Astrocyte (in vitro differentiated cells and primary cell): Measurements from ENCODE around the gene PPFIA3. TPM values are rescaled to one million over a fixed set of nuclear protein-coding genes. Genes with fewer than 3 reads are reported as not detected.
A peak's percentile ranks its signal among the peaks of the same experiment; 100 is the strongest.

ENCODE experiments used
- DNase-seq: peaks from one replicate; pipeline ENCODE4 v3.0.0-alpha.2; 2010; ENCODE audit warnings: low read depth
- FAIRE-seq: peaks from 2 replicates; lab custom pipeline; 2011; peaks lifted over from hg19 to GRCh38; lab: Jason Lieb, UNC
- H2AFZ ChIP-seq: 2 replicates; pipeline ENCODE4 v1.6.0; 2012; ENCODE audit warnings: low read depth, low read length, inconsistent platforms
- H3K27ac ChIP-seq: 2 replicates; pipeline ENCODE4 v1.5.1; 2011; ENCODE audit warnings: low read depth, low read length, inconsistent platforms
- H3K27me3 ChIP-seq: 2 replicates; pipeline ENCODE4 v1.6.0; 2011; ENCODE audit warnings: low read length, inconsistent platforms; ENCODE audit not compliant: insufficient read depth
- H3K36me3 ChIP-seq: 2 replicates; pipeline ENCODE4 v1.5.1; 2011; ENCODE audit warnings: low read length, inconsistent platforms; ENCODE audit not compliant: insufficient read depth
- H3K4me1 ChIP-seq: 2 replicates; pipeline ENCODE4 v1.5.1; 2011; ENCODE audit warnings: low read length, inconsistent platforms; ENCODE audit not compliant: insufficient read depth
- H3K4me2 ChIP-seq: 2 replicates; pipeline ENCODE4 v1.6.0; 2012; ENCODE audit warnings: low read length, inconsistent platforms
- H3K4me3 ChIP-seq: 2 replicates; pipeline ENCODE4 v1.5.1; 2011; ENCODE audit warnings: low read depth, mild to moderate bottlenecking, low read length, inconsistent platforms; ENCODE audit not compliant: insufficient read depth
- H3K79me2 ChIP-seq: 2 replicates; pipeline ENCODE4 v1.6.0; 2012; ENCODE audit warnings: mild to moderate bottlenecking, low read length, inconsistent platforms; ENCODE audit not compliant: insufficient read depth
- H3K9ac ChIP-seq: 2 replicates; pipeline ENCODE4 v1.6.0; 2012; ENCODE audit warnings: mild to moderate bottlenecking, low read length, inconsistent platforms
- H3K9me3 ChIP-seq: 2 replicates; pipeline ENCODE4 v1.5.1; 2012; ENCODE audit warnings: low read depth, mild to moderate bottlenecking, low read length, inconsistent platforms; ENCODE audit not compliant: insufficient read depth
- H4K20me1 ChIP-seq: 2 replicates; pipeline ENCODE4 v1.6.0; 2012; ENCODE audit warnings: low read length, inconsistent platforms; ENCODE audit not compliant: insufficient read depth
- H3K27ac Mint-ChIP-seq: one replicate; pipeline ENCODE4 v1.8.0; 2021; ENCODE audit warnings: mild to moderate bottlenecking, mixed read lengths; ENCODE audit not compliant: unreplicated experiment
- H3K27me3 Mint-ChIP-seq: one replicate; pipeline ENCODE4 v1.8.0; 2021; ENCODE audit warnings: low read depth, mixed read lengths; ENCODE audit not compliant: unreplicated experiment
- H3K36me3 Mint-ChIP-seq: one replicate; pipeline ENCODE4 v1.8.0; 2021; ENCODE audit warnings: low read depth, mixed read lengths; ENCODE audit not compliant: unreplicated experiment
- H3K4me1 Mint-ChIP-seq: one replicate; pipeline ENCODE4 v1.8.0; 2021; ENCODE audit warnings: low read depth, mixed read lengths; ENCODE audit not compliant: unreplicated experiment
- H3K4me3 Mint-ChIP-seq: one replicate; pipeline ENCODE4 v1.8.0; 2021; ENCODE audit warnings: mild to moderate bottlenecking, moderate library complexity, mixed read lengths; ENCODE audit not compliant: unreplicated experiment
- H3K9me3 Mint-ChIP-seq: one replicate; pipeline ENCODE4 v1.8.0; 2021; ENCODE audit warnings: mild to moderate bottlenecking, mixed read lengths; ENCODE audit not compliant: unreplicated experiment
- CTCF ChIP-seq: IDR thresholded peaks from 2 replicates; pipeline ENCODE4 v1.5.1; 2011; ENCODE audit warnings: low read depth, mild to moderate bottlenecking, inconsistent platforms, low read length, moderate library complexity; ENCODE audit not compliant: insufficient read depth
- EZH2 ChIP-seq: IDR thresholded peaks from 2 replicates; pipeline ENCODE4 v1.6.1; 2012; ENCODE audit warnings: mild to moderate bottlenecking, low read length, inconsistent platforms; ENCODE audit not compliant: insufficient read depth
- total RNA-seq: library from RNA; stranded (reverse); gene quantifications from 2 replicates; pipeline ENCODE4 v1.2.1, GENCODE V29; 2021

Gene PPFIA3
- total RNA-seq, 1 donor from 2014 or later, result 9.2 TPM

GRCh38 chr19:49151267-49152118 is 32.1 kb downstream of the PPFIA3 start:
- TF ChIP-seq EZH2, result no peak
- Mint-ChIP-seq H3K36me3 (peaks cover 9% of the 10 kb centered on the region), H3K27ac (peak overlapping the region; percentile 69), H3K9me3 (peaks cover 19% of the 10 kb centered on the region), H3K4me3 (peak overlapping the region; percentile 80), H3K4me1 (no peaks in the 10 kb centered on the region), H3K27me3 (peaks cover 38% of the 10 kb centered on the region)
- Histone ChIP-seq H3K4me1 (peaks cover 8% of the 10 kb centered on the region), H3K4me3 (peak overlapping the region; percentile 83), H3K27ac (no peak overlapping the region), H2AFZ (no peak overlapping the region), H3K4me2 (peak overlapping the region; percentile 97), H3K9me3 (no peaks in the 10 kb centered on the region), H4K20me1 (no peaks in the 10 kb centered on the region), H3K9ac (no peak overlapping the region), H3K36me3 (no peaks in the 10 kb centered on the region), H3K27me3 (peaks cover 2% of the 10 kb centered on the region), H3K79me2 (no peaks in the 10 kb centered on the region)
- no peak for FAIRE-seq
- no peak for DNase-seq

- Histone ChIP-seq H3K4me1 (peaks cover 8% of the 10 kb centered on the region), H3K9me3 (no peaks in the 10 kb centered on the region), H3K4me2 (no peak overlapping the region), H2AFZ (no peak overlapping the region), H3K27ac (no peak overlapping the region), H3K4me3 (no peak overlapping the region), H3K9ac (no peak overlapping the region), H3K36me3 (no peaks in the 10 kb centered on the region), H3K27me3 (peaks cover 2% of the 10 kb centered on the region), H4K20me1 (no peaks in the 10 kb centered on the region), H3K79me2 (no peaks in the 10 kb centered on the region)
- H3K27me3 Mint-ChIP-seq, result peaks cover 38% of the 10 kb centered on the region
- no peak overlapping the region for H3K27ac Mint-ChIP-seq
- H3K9me3 Mint-ChIP-seq, result peaks cover 19% of the 10 kb centered on the region
- TF ChIP-seq CTCF, result no peak
- no peak for TF ChIP-seq EZH2
- H3K4me3 Mint-ChIP-seq, result no peak overlapping the region
- no peaks in the 10 kb centered on the region for H3K4me1 Mint-ChIP-seq
- DNase-seq (no peak), FAIRE-seq (no peak)
- peaks cover 9% of the 10 kb centered on the region for H3K36me3 Mint-ChIP-seq
These were observed 32.8 kb downstream of the PPFIA3 start for GRCh38 chr19:49152119-49152550.

- Histone ChIP-seq H3K9me3 (no peaks in the 10 kb centered on the region), H3K36me3 (no peaks in the 10 kb centered on the region), H3K4me1 (peaks cover 13% of the 10 kb centered on the region), H3K79me2 (peaks cover 7% of the 10 kb centered on the region), H3K9ac (no peak overlapping the region), H3K27me3 (peaks cover 2% of the 10 kb centered on the region), H2AFZ (no peak overlapping the region), H3K27ac (no peak overlapping the region), H3K4me3 (no peak overlapping the region), H4K20me1 (peaks cover under 1% of the 10 kb centered on the region), H3K4me2 (no peak overlapping the region)
- peaks cover 36% of the 10 kb centered on the region for H3K27me3 Mint-ChIP-seq
- peaks cover 9% of the 10 kb centered on the region for H3K36me3 Mint-ChIP-seq
- H3K4me1 Mint-ChIP-seq, result no peaks in the 10 kb centered on the region
- no peak for TF ChIP-seq EZH2
- no peak for TF ChIP-seq CTCF
- no peak for FAIRE-seq
- H3K4me3 Mint-ChIP-seq, result no peak overlapping the region
- no peak for DNase-seq
- peaks cover 19% of the 10 kb centered on the region for H3K9me3 Mint-ChIP-seq
- H3K27ac Mint-ChIP-seq, result no peak overlapping the region
These were observed 33.9 kb downstream of the PPFIA3 start for GRCh38 chr19:49153167-49153809.
